PC-3 (cell line): Measurements from ENCODE around the gene SRPX2. TPM values are rescaled to one million over a fixed set of nuclear protein-coding genes. Genes with fewer than 3 reads are reported as not detected.
A peak's percentile ranks its signal among the peaks of the same experiment; 100 is the strongest.

Experiments used
- ATAC-seq: fragments of 200-7000 bp; cut with Tn5 transposase; 2 replicates; pipeline ENCODE4 v1.9.1; 2020; ENCODE audit warnings: mild to moderate bottlenecking, moderate library complexity
- BruUV-seq: library from RNA; stranded (reverse); fragments of 400-500 nt; replicated peaks from 2 replicates; lab custom pipeline; 2021; lab: Mats Ljungman, UMichigan
- CTCF ChIA-PET: fragments of 300-600 bp; sonication (Branson Sonifier 250); formaldehyde crosslinking; loops from one replicate; lab custom pipeline; 2022; ENCODE audit warnings: antibody characterized with exemption; lab: Charles Lee
- POLR2A ChIA-PET: fragments of 300-600 bp; sonication (Branson Sonifier 250); formaldehyde crosslinking; loops from one replicate; lab custom pipeline; 2022; ENCODE audit warnings: antibody characterized with exemption; ENCODE audit not compliant: unreplicated experiment; lab: Charles Lee
- DNase-seq: peaks from one replicate; pipeline ENCODE4 v3.0.0-alpha.2; 2015
- H2AFZ ChIP-seq: fragments of 300-600 bp; sonication (generic); 2 replicates; pipeline ENCODE4 v1.6.0; 2016; ENCODE audit warnings: antibody characterized with exemption, low read length
- H3F3A ChIP-seq: fragments of 300-600 bp; sonication (generic); one replicate; pipeline ENCODE4 v1.6.0; 2017; ENCODE audit warnings: antibody characterized with exemption, low read length, control low read depth, mild to moderate bottlenecking; ENCODE audit not compliant: unreplicated experiment
- H3K27ac ChIP-seq: fragments of 300-600 bp; sonication (generic); 2 replicates; pipeline ENCODE4 v1.5.1; 2016; ENCODE audit warnings: mild to moderate bottlenecking, low read length
- H3K27me3 ChIP-seq: fragments of 300-600 bp; sonication (generic); 2 replicates; pipeline ENCODE4 v1.6.1; 2016; ENCODE audit warnings: low read length, mixed read lengths
- H3K36me3 ChIP-seq: fragments of 300-600 bp; sonication (generic); 2 replicates; pipeline ENCODE4 v1.6.1; 2016; ENCODE audit warnings: low read depth, mixed run types, low read length, mixed read lengths
- H3K4me1 ChIP-seq: fragments of 300-600 bp; sonication (generic); 2 replicates; pipeline ENCODE4 v1.5.1; 2016; ENCODE audit warnings: low read length; ENCODE audit not compliant: insufficient read depth
- H3K4me2 ChIP-seq: fragments of 300-600 bp; sonication (generic); 2 replicates; pipeline ENCODE4 v1.6.0; 2016; ENCODE audit warnings: low read length
- H3K4me3 ChIP-seq: fragments of 300-600 bp; sonication (generic); 2 replicates; pipeline ENCODE4 v1.5.1; 2016; ENCODE audit warnings: mild to moderate bottlenecking, low read length, mixed read lengths
- H3K79me2 ChIP-seq: fragments of 300-600 bp; sonication (generic); 2 replicates; pipeline ENCODE4 v1.6.1; 2017; ENCODE audit warnings: low read length, mixed read lengths
- H3K9ac ChIP-seq: fragments of 300-600 bp; sonication (generic); 2 replicates; pipeline ENCODE4 v1.6.0; 2016; ENCODE audit warnings: mild to moderate bottlenecking, low read length
- H3K9me2 ChIP-seq: fragments of 300-600 bp; sonication (generic); replicated peaks from 2 replicates; pipeline ENCODE4 v1.6.1; 2016; ENCODE audit warnings: mixed run types, low read length, mixed read lengths
- H3K9me3 ChIP-seq: fragments of 300-600 bp; sonication (generic); 2 replicates; pipeline ENCODE4 v1.6.1; 2016; ENCODE audit warnings: low read length, mixed read lengths
- H4K20me1 ChIP-seq: fragments of 300-600 bp; sonication (generic); 2 replicates; pipeline ENCODE4 v1.6.1; 2016; ENCODE audit warnings: low read length, mixed read lengths
- EZH2 ChIP-seq: fragments of 300-600 bp; sonication (generic); IDR thresholded peaks from one replicate; pipeline ENCODE4 v1.6.1; 2017; ENCODE audit warnings: antibody characterized with exemption, mild to moderate bottlenecking, low read length; ENCODE audit not compliant: unreplicated experiment
- EZH2phosphoT487 ChIP-seq: fragments of 300-600 bp; sonication (generic); IDR thresholded peaks from 2 replicates; pipeline ENCODE4 v1.6.1; 2018; ENCODE audit warnings: mild to moderate bottlenecking, antibody characterized with exemption, low read length, borderline replicate concordance
- intact Hi-C: fragments of 100-400 bp; cut with micrococcal nuclease; formaldehyde crosslinking; loops from 2 replicates; pipeline ENCODE4 v1.9.0; 2023
- total RNA-seq: library from RNA; depleted of rRNA; stranded (reverse); fragments of >200 nt; gene quantifications from 2 replicates; pipeline ENCODE4 v1.2.3, GENCODE V29; 2014
- TF ChIP-seq, protein P1 (sequence below): fragments of 300-600 bp; sonication (generic); conservative IDR thresholded peaks from 2 replicates; pipeline ENCODE4 v1.5.1; 2017; ENCODE audit warnings: antibody characterized with exemption, low read depth, mild to moderate bottlenecking, low read length

Gene SRPX2
- total RNA-seq, 1 experiment from 2014 or later, result 12.2 TPM

GRCh38 chrX:100682939-100683338, 38.9 kb downstream of the SRPX2 start:
- H3K79me2 ChIP-seq, result no peaks in the 10 kb centered on the region
- ATAC-seq (no peak), DNase-seq (no peak)
- no peak overlapping the region for H2AFZ ChIP-seq
- BruUV-seq, result no TSS peak
- H3K9ac ChIP-seq, result no peak overlapping the region
- no peaks in the 10 kb centered on the region for H3K36me3 ChIP-seq
- no peaks in the 10 kb centered on the region for H3K9me3 ChIP-seq
- H3K4me2 ChIP-seq, result no peak overlapping the region
- no peaks in the 10 kb centered on the region for H3K27me3 ChIP-seq
- intact Hi-C loops, result loop anchor here (10.0 kb wide), 1 partner anchor 168 kb away; no protein-coding TSS in a partner anchor
- no peak overlapping the region for H3K4me3 ChIP-seq
- ChIA-PET POLR2A (no interaction called here), CTCF (interaction anchor here (2.0 kb wide), 1 partner anchor 85 kb away, joined by 9 read pairs; no protein-coding TSS in a partner anchor)
- peaks cover 11% of the 10 kb centered on the region for H3K4me1 ChIP-seq
- no peaks in the 10 kb centered on the region for H3F3A ChIP-seq
- TF ChIP-seq EZH2phosphoT487 (no peak), EZH2 (no peak)
- TF ChIP-seq, protein P1, sequence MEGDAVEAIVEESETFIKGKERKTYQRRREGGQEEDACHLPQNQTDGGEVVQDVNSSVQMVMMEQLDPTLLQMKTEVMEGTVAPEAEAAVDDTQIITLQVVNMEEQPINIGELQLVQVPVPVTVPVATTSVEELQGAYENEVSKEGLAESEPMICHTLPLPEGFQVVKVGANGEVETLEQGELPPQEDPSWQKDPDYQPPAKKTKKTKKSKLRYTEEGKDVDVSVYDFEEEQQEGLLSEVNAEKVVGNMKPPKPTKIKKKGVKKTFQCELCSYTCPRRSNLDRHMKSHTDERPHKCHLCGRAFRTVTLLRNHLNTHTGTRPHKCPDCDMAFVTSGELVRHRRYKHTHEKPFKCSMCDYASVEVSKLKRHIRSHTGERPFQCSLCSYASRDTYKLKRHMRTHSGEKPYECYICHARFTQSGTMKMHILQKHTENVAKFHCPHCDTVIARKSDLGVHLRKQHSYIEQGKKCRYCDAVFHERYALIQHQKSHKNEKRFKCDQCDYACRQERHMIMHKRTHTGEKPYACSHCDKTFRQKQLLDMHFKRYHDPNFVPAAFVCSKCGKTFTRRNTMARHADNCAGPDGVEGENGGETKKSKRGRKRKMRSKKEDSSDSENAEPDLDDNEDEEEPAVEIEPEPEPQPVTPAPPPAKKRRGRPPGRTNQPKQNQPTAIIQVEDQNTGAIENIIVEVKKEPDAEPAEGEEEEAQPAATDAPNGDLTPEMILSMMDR, result no peak
- H3K9me2 ChIP-seq, result no peaks in the 10 kb centered on the region
- H3K27ac ChIP-seq, result no peak overlapping the region
- no peaks in the 10 kb centered on the region for H4K20me1 ChIP-seq

DNA sequence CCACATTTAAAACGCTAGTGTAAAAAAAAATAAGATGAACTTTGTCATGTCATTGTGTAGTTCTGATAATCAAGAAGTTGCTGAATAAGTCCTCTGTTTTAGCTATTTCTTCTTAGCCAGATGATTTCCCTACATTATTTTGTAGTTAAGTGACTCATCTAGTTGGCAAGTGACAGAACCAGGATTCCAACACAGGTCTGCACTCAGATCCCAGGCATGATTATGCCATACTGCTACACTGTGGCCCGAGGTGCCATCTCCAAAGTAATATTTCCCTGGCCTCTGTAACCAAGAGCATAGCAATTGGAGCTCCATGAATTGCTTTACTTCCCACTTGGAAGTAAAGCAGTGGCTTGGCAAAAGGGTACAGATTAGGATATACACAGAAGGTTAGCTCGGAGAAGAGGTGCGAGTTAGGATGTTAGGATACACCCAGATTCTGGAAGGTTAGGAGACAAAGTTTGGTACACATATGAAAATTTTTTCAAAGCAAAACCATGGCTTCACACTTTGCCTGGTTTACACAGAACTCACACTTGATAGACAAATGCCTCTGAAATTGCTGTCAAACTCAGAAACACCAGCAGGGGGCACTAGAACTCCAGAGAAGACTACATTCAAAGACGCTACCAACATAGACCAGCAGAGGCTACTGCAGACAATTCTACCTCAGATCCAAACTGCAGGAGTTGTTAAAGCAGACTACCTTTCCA, 41.4 kb downstream of the SRPX2 start:
- ATAC-seq (peak; percentile 85), DNase-seq (peak; percentile 86)
- H3K9me2 ChIP-seq, result no peaks in the 10 kb centered on the region
- H3K36me3 ChIP-seq, result no peaks in the 10 kb centered on the region
- no peaks in the 10 kb centered on the region for H3K9me3 ChIP-seq
- intact Hi-C loops, result loop anchor here (1.0 to 10.0 kb wide), 3 partner anchors 15 to 171 kb away; no protein-coding TSS in a partner anchor
- CTCF ChIA-PET, result interaction anchor here (0.6 to 1.6 kb wide), 6 partner anchors 14 to 135 kb away, joined by 3 to 46 read pairs (median 6); partner anchors contain the start of gene CSTF2
- H3F3A ChIP-seq, result no peaks in the 10 kb centered on the region
- no peaks in the 10 kb centered on the region for H3K27me3 ChIP-seq
- peaks cover 12% of the 10 kb centered on the region for H3K4me1 ChIP-seq
- H4K20me1 ChIP-seq, result no peaks in the 10 kb centered on the region
- no peak overlapping the region for H3K4me3 ChIP-seq
- no peaks in the 10 kb centered on the region for H3K79me2 ChIP-seq
- BruUV-seq, result no TSS peak
- H3K4me2 ChIP-seq, result peak overlapping the region; percentile 35
- POLR2A ChIA-PET, result interaction anchor here (0.6 kb wide), 2 partner anchors 716 to 811 kb away, joined by 3 read pairs; no protein-coding TSS in a partner anchor
- no peak overlapping the region for H3K27ac ChIP-seq
- H3K9ac ChIP-seq, result no peak overlapping the region
- H2AFZ ChIP-seq, result no peak overlapping the region
- TF ChIP-seq EZH2, result no peak
- TF ChIP-seq, protein P1, result peak; percentile 96

- H3F3A ChIP-seq, result no peaks in the 10 kb centered on the region
- ATAC-seq (no peak), DNase-seq (no peak)
- no TSS peak for BruUV-seq
- intact Hi-C loops, result loop anchor here (1.0 to 10.0 kb wide), 3 partner anchors 15 to 171 kb away; no protein-coding TSS in a partner anchor
- H3K36me3 ChIP-seq, result no peaks in the 10 kb centered on the region
- H3K9ac ChIP-seq, result no peak overlapping the region
- H3K79me2 ChIP-seq, result no peaks in the 10 kb centered on the region
- H3K9me3 ChIP-seq, result no peaks in the 10 kb centered on the region
- no peaks in the 10 kb centered on the region for H3K9me2 ChIP-seq
- TF ChIP-seq EZH2phosphoT487 (no peak), EZH2 (no peak)
- TF ChIP-seq, protein P1, result no peak; the same call in 1 of the 2 replicates
- CTCF ChIA-PET, result interaction anchor here (1.2 to 1.6 kb wide), 2 partner anchors 71 to 83 kb away, joined by 6 to 46 read pairs; no protein-coding TSS in a partner anchor
- no peak overlapping the region for H3K4me3 ChIP-seq
- H3K27me3 ChIP-seq, result no peaks in the 10 kb centered on the region
- no peak overlapping the region for H2AFZ ChIP-seq
- H3K4me2 ChIP-seq, result no peak overlapping the region
- H3K4me1 ChIP-seq, result peaks cover 17% of the 10 kb centered on the region
- no peak overlapping the region for H3K27ac ChIP-seq
- POLR2A ChIA-PET, result no interaction called here
- no peaks in the 10 kb centered on the region for H4K20me1 ChIP-seq
These were observed 42.0 kb downstream of the SRPX2 start for GRCh38 chrX:100685997-100686305.
